Activated effector memory CD4-positive, alpha-beta T cell treated with Interleukin-2 at 50 U/mL for 16 hours (primary cell): ENCODE results near the gene ZNF599.
A peak's percentile ranks its signal among the peaks of the same experiment; 100 is the strongest.

Source experiments
- DNase-seq: peaks from one replicate; pipeline ENCODE4 v3.0.0-alpha.2; 2020

ZNF599 gene

GRCh38 chr19:34734537-34735103 is 38.4 kb downstream of the ZNF599 start:
- no peak for DNase-seq

GRCh38 chr19:34733746-34734536 is 39.1 kb downstream of the ZNF599 start, which contains the start of gene ZNF181:
Gene ZNF181 (plus strand): TSS chr19:34734243. CDS start chr19:34735038, 795 bp downstream.
- peak; percentile 70 for DNase-seq

- DNase-seq = no peak
Measured at GRCh38 chr19:34733266-34733745, 39.7 kb downstream of the ZNF599 start.

GRCh38 chr19:34732612-34733211 is 40.3 kb downstream of the ZNF599 start:
- DNase-seq = no peak

GRCh38 chr19:34731964-34732363 is 41.1 kb downstream of the ZNF599 start:
- DNase-seq = no peak

GRCh38 chr19:34731019-34731829 is 41.8 kb downstream of the ZNF599 start:
- DNase-seq = no peak

GRCh38 chr19:34725400-34725799 is 47.6 kb downstream of the ZNF599 start:
- no peak for DNase-seq

- DNase-seq = no peak
Measured at GRCh38 chr19:34722353-34722752, 50.7 kb downstream of the ZNF599 start.

GRCh38 chr19:34715357-34715756 is 57.7 kb downstream of the ZNF599 start:
- DNase-seq = no peak

- no peak for DNase-seq
Measured at GRCh38 chr19:34713262-34713637, 59.8 kb downstream of the ZNF599 start.

- DNase-seq = no peak
Measured at GRCh38 chr19:34712395-34713261, 60.4 kb downstream of the ZNF599 start.

- no peak for DNase-seq
Measured at GRCh38 chr19:34711890-34712289, 61.1 kb downstream of the ZNF599 start.
